Neural progenitor cell (in vitro differentiated cells): ENCODE results near the gene DNASE2. TPM values are rescaled to one million over a fixed set of nuclear protein-coding genes. Genes with fewer than 3 reads are reported as not detected.

ENCODE experiments used
- DNase-seq: peaks from one replicate; pipeline ENCODE4 v3.0.0-alpha.2; 2016; ENCODE audit warnings: low spot score
- H2AFZ ChIP-seq: fragments of 200-600 bp; sonication (generic); replicated peaks from 2 replicates; pipeline ENCODE4 v1.6.1; 2016; ENCODE audit warnings: antibody characterized with exemption
- H3F3A ChIP-seq: fragments of 200-600 bp; sonication (generic); 2 replicates; pipeline ENCODE4 v1.6.1; 2016; ENCODE audit warnings: antibody characterized with exemption, low read depth
- H3K27ac ChIP-seq: fragments of 200-600 bp; sonication (generic); 2 replicates; pipeline ENCODE4 v1.5.1; 2016; ENCODE audit warnings: mild to moderate bottlenecking
- H3K27me3 ChIP-seq: fragments of 200-600 bp; sonication (generic); 2 replicates; pipeline ENCODE4 v1.6.1; 2016; ENCODE audit warnings: mild to moderate bottlenecking, moderate library complexity
- H3K36me3 ChIP-seq: fragments of 200-600 bp; sonication (generic); 2 replicates; pipeline ENCODE4 v1.5.1; 2016
- H3K4me1 ChIP-seq: fragments of 200-600 bp; sonication (generic); 2 replicates; pipeline ENCODE4 v1.6.1; 2016; ENCODE audit warnings: mixed run types
- H3K4me2 ChIP-seq: fragments of 200-600 bp; sonication (generic); 2 replicates; pipeline ENCODE4 v1.6.1; 2016
- H3K4me3 ChIP-seq: fragments of 200-600 bp; sonication (generic); 2 replicates; pipeline ENCODE4 v1.5.1; 2016
- H3K79me2 ChIP-seq: fragments of 200-600 bp; sonication (generic); 2 replicates; pipeline ENCODE4 v1.6.1; 2016; ENCODE audit warnings: low read depth
- H3K9ac ChIP-seq: fragments of 200-600 bp; sonication (generic); 2 replicates; pipeline ENCODE4 v1.6.1; 2016
- H3K9me3 ChIP-seq: fragments of 200-600 bp; sonication (generic); 2 replicates; pipeline ENCODE4 v1.5.1; 2016; ENCODE audit warnings: low read depth
- H4K20me1 ChIP-seq: fragments of 200-600 bp; sonication (generic); 2 replicates; pipeline ENCODE4 v1.6.1; 2016; ENCODE audit warnings: low read depth
- H3K27ac Mint-ChIP-seq: 3 replicates; pipeline ENCODE4 v1.8.0; 2021; ENCODE audit warnings: mixed read lengths
- H3K27me3 Mint-ChIP-seq: 2 replicates; pipeline ENCODE4 v1.8.0; 2022; ENCODE audit warnings: low read depth, mild to moderate bottlenecking, inconsistent platforms, moderate library complexity, mixed read lengths; ENCODE audit not compliant: insufficient read depth
- H3K36me3 Mint-ChIP-seq: 3 replicates; pipeline ENCODE4 v1.8.0; 2021; ENCODE audit warnings: mixed read lengths
- H3K4me1 Mint-ChIP-seq: 3 replicates; pipeline ENCODE4 v1.8.0; 2021; ENCODE audit warnings: mixed read lengths
- H3K4me3 Mint-ChIP-seq: 3 replicates; pipeline ENCODE4 v1.8.0; 2021; ENCODE audit warnings: mild to moderate bottlenecking, moderate library complexity, mixed read lengths
- H3K9me3 Mint-ChIP-seq: 3 replicates; pipeline ENCODE4 v1.8.0; 2020; ENCODE audit warnings: mixed read lengths
- CTCF ChIP-seq: fragments of 200-600 bp; sonication (generic); IDR thresholded peaks from 2 replicates; pipeline ENCODE4 v1.5.1; 2017; ENCODE audit warnings: antibody characterized with exemption, mild to moderate bottlenecking
- EZH2 ChIP-seq: fragments of 200-600 bp; sonication (generic); IDR thresholded peaks from 2 replicates; pipeline ENCODE4 v1.6.1; 2017; ENCODE audit warnings: antibody characterized with exemption, mild to moderate bottlenecking, moderate library complexity
- EZH2phosphoT487 ChIP-seq: fragments of 200-600 bp; sonication (generic); IDR thresholded peaks from 2 replicates; pipeline ENCODE4 v1.6.1; 2017; ENCODE audit warnings: antibody characterized with exemption
- total RNA-seq: library from RNA; depleted of rRNA; stranded (reverse); fragments of >200 nt; gene quantifications from 2 replicates; pipeline ENCODE4 v1.2.3, GENCODE V29; 2015; ENCODE audit warnings: low replicate concordance

DNASE2 gene
- total RNA-seq, 1 donor from 2014 or later: 8.7 TPM

- no peak for DNase-seq
- no peaks in the 10 kb centered on the region for H3K36me3 ChIP-seq
- peaks cover 12% of the 10 kb centered on the region for H4K20me1 ChIP-seq
- Mint-ChIP-seq H3K27me3 (peaks cover 45% of the 10 kb centered on the region), H3K9me3 (peaks cover 11% of the 10 kb centered on the region), H3K4me3 (no peak overlapping the region), H3K27ac (no peak overlapping the region), H3K4me1 (peaks cover 21% of the 10 kb centered on the region), H3K36me3 (peaks cover 4% of the 10 kb centered on the region)
- no peak overlapping the region for H3K4me2 ChIP-seq
- H3K79me2 ChIP-seq: peaks cover 22% of the 10 kb centered on the region
- no peak overlapping the region for H3K27ac ChIP-seq
- H3K27me3 ChIP-seq: peaks cover 48% of the 10 kb centered on the region
- peaks cover 3% of the 10 kb centered on the region for H3K9me3 ChIP-seq
- H3F3A ChIP-seq: peaks cover 25% of the 10 kb centered on the region
- no peak overlapping the region for H2AFZ ChIP-seq
- TF ChIP-seq EZH2phosphoT487: no peak
- TF ChIP-seq CTCF: no peak
- no peak for TF ChIP-seq EZH2
- no peak overlapping the region for H3K4me3 ChIP-seq
- peaks cover 8% of the 10 kb centered on the region for H3K4me1 ChIP-seq
- no peak overlapping the region for H3K9ac ChIP-seq
Measured at GRCh38 chr19:12888006-12888603, 6.9 kb upstream of the DNASE2 start.

- Histone ChIP-seq H3K36me3 (no peaks in the 10 kb centered on the region), H3K27me3 (peaks cover 58% of the 10 kb centered on the region), H3F3A (peaks cover 28% of the 10 kb centered on the region), H3K4me3 (peak within 1 kb of the TSS; percentile 61), H3K4me2 (peak within 1 kb of the TSS; percentile 85), H2AFZ (peak within 1 kb of the TSS; percentile 89), H3K9me3 (peaks cover 3% of the 10 kb centered on the region), H3K9ac (no peak within 1 kb of the TSS), H3K79me2 (peaks cover 16% of the 10 kb centered on the region), H4K20me1 (peaks cover 11% of the 10 kb centered on the region), H3K4me1 (peaks cover 8% of the 10 kb centered on the region), H3K27ac (no peak within 1 kb of the TSS)
- Mint-ChIP-seq H3K36me3 (peaks cover 4% of the 10 kb centered on the region), H3K27me3 (peaks cover 48% of the 10 kb centered on the region), H3K27ac (no peak within 1 kb of the TSS), H3K9me3 (peaks cover 11% of the 10 kb centered on the region), H3K4me1 (peaks cover 23% of the 10 kb centered on the region), H3K4me3 (peak within 1 kb of the TSS; percentile 71)
- TF ChIP-seq CTCF (no peak), EZH2phosphoT487 (no peak), EZH2 (no peak)
- no peak for DNase-seq
Measured at GRCh38 chr19:12886969-12887747, 5.9 kb upstream of the DNASE2 start, which contains the start of gene KLF1. Gene KLF1 (minus strand): TSS chr19:12887201. CDS start chr19:12887140, 61 bp downstream.

GRCh38 chr19:12886651-12886968 lies 5.4 kb upstream of the DNASE2 start:
- Histone ChIP-seq H3K4me3 (no peak overlapping the region), H3K9me3 (peaks cover 3% of the 10 kb centered on the region), H3K9ac (no peak overlapping the region), H3K27me3 (peaks cover 58% of the 10 kb centered on the region), H3K36me3 (no peaks in the 10 kb centered on the region), H3K79me2 (peaks cover 10% of the 10 kb centered on the region), H2AFZ (no peak overlapping the region), H3K4me2 (no peak overlapping the region), H4K20me1 (peaks cover 6% of the 10 kb centered on the region), H3K27ac (no peak overlapping the region), H3F3A (peaks cover 33% of the 10 kb centered on the region), H3K4me1 (peaks cover 3% of the 10 kb centered on the region)
- no peak overlapping the region for H3K27ac Mint-ChIP-seq
- peaks cover 20% of the 10 kb centered on the region for H3K4me1 Mint-ChIP-seq
- peak overlapping the region; percentile 71 for H3K4me3 Mint-ChIP-seq
- peaks cover 11% of the 10 kb centered on the region for H3K9me3 Mint-ChIP-seq
- peaks cover 4% of the 10 kb centered on the region for H3K36me3 Mint-ChIP-seq
- TF ChIP-seq EZH2: no peak
- DNase-seq: no peak
- H3K27me3 Mint-ChIP-seq: peaks cover 49% of the 10 kb centered on the region
